ENCODE measurements around the gene B3GNT4. TPM values are rescaled to one million over a fixed set of nuclear protein-coding genes. Genes with fewer than 3 reads are reported as not detected.

The B3GNT4 gene
- total RNA-seq, 1 experiment from 2014 or later = 2.8 TPM

DNA sequence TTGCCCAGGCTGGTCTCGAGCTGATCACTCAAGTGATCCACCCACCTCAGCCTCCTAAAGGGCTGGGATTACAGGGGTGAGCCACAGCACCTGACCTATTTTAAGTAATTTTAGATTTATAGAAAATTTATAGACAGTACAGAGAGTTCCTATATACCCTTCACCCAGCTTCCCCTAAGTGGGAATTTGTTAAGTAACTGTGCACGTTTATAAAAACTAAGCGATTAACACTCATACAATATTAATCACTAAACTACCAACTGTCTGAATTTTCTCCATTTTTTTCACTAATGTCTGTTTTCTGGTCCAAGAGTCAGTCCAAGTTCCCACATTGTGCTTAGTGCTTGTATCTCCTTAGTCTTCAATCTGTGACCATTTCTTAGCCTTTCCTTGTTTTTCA is 35.0 kb upstream of the B3GNT4 start:
- CTCF ChIA-PET = no interaction called here

DNA sequence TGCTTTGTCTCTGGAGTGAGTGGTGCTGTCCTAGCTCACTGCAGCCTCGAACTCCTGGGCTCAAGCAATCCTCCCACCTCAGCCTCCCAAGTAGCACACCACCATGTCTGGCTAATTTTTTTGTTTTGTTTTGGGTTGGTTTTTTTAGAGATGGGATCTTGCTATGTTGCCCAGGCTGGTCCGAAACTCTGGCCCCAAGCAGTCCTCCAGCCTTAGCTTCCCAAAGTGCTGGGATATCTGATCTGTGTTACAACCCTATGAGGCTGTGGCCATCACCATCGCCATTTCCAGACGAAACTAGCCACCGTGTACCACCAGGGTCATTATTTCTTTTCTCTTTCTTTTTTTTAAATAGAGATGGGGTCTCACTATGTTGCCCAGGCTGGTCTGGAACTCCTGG is 32.1 kb upstream of the B3GNT4 start:
- no peak overlapping the region for H2AFZ ChIP-seq
- no peaks in the 10 kb centered on the region for H4K20me1 ChIP-seq (ENCODE audit: insufficient read depth)
- no peak for DNase-seq
- H3K36me3 ChIP-seq (ENCODE audit: low read depth) = no peaks in the 10 kb centered on the region
- H3F3A ChIP-seq (ENCODE audit: insufficient read depth, low read depth) = no peaks in the 10 kb centered on the region
- TF ChIP-seq CTCF (conservative IDR thresholded peaks at IDR 0.05) = no peak
- TF ChIP-seq EZH2 (IDR thresholded peaks at IDR 0.05; ENCODE audit: low read depth) = no peak
- intact Hi-C loops (cut with micrococcal nuclease; ENCODE audit: unreplicated experiment) = no loop called here
- no peak overlapping the region for H3K4me3 ChIP-seq
- H3K9me2 ChIP-seq (ENCODE audit: insufficient read depth) = no peaks in the 10 kb centered on the region
- no peaks in the 10 kb centered on the region; the same call in 1 of the 2 replicates for H3K27me3 ChIP-seq (ENCODE audit: insufficient read depth, low read depth)
- CTCF ChIA-PET = no interaction called here
- no peak overlapping the region for H3K27ac ChIP-seq
- H3K9me3 ChIP-seq (ENCODE audit: insufficient read depth, low read depth) = no peaks in the 10 kb centered on the region
- H3K4me1 ChIP-seq (replicated peaks; ENCODE audit: insufficient read depth) = no peaks in the 10 kb centered on the region
- BruUV-seq (replicated peaks) = no TSS peak
- H3K79me2 ChIP-seq (ENCODE audit: low read depth) = no peaks in the 10 kb centered on the region
- no peak overlapping the region for H3K4me2 ChIP-seq
- POLR2A ChIA-PET (ENCODE audit: unreplicated experiment) = no interaction called here

More for the DNA sequence above, 35.0 kb upstream of the B3GNT4 start:
- intact Hi-C loops (cut with micrococcal nuclease; ENCODE audit: unreplicated experiment) = no loop called here
- H3K4me3 ChIP-seq = no peak overlapping the region
- H2AFZ ChIP-seq = no peak overlapping the region
- no peaks in the 10 kb centered on the region for H4K20me1 ChIP-seq (ENCODE audit: insufficient read depth)
- H3F3A ChIP-seq (ENCODE audit: insufficient read depth, low read depth) = no peaks in the 10 kb centered on the region
- H3K9me2 ChIP-seq (ENCODE audit: insufficient read depth) = no peaks in the 10 kb centered on the region
- no TSS peak for BruUV-seq (replicated peaks)
- DNase-seq = no peak
- H3K9me3 ChIP-seq (ENCODE audit: insufficient read depth, low read depth) = no peaks in the 10 kb centered on the region
- H3K27me3 ChIP-seq (ENCODE audit: insufficient read depth, low read depth) = no peaks in the 10 kb centered on the region; the same call in 1 of the 2 replicates
- no peaks in the 10 kb centered on the region for H3K36me3 ChIP-seq (ENCODE audit: low read depth)
- TF ChIP-seq EZH2 (IDR thresholded peaks at IDR 0.05; ENCODE audit: low read depth) (no peak), CTCF (conservative IDR thresholded peaks at IDR 0.05) (no peak)
- H3K79me2 ChIP-seq (ENCODE audit: low read depth) = no peaks in the 10 kb centered on the region
- no peak overlapping the region for H3K4me2 ChIP-seq
- H3K27ac ChIP-seq = no peak overlapping the region
- POLR2A ChIA-PET (ENCODE audit: unreplicated experiment) = no interaction called here
- no peaks in the 10 kb centered on the region for H3K4me1 ChIP-seq (replicated peaks; ENCODE audit: insufficient read depth)

DNA sequence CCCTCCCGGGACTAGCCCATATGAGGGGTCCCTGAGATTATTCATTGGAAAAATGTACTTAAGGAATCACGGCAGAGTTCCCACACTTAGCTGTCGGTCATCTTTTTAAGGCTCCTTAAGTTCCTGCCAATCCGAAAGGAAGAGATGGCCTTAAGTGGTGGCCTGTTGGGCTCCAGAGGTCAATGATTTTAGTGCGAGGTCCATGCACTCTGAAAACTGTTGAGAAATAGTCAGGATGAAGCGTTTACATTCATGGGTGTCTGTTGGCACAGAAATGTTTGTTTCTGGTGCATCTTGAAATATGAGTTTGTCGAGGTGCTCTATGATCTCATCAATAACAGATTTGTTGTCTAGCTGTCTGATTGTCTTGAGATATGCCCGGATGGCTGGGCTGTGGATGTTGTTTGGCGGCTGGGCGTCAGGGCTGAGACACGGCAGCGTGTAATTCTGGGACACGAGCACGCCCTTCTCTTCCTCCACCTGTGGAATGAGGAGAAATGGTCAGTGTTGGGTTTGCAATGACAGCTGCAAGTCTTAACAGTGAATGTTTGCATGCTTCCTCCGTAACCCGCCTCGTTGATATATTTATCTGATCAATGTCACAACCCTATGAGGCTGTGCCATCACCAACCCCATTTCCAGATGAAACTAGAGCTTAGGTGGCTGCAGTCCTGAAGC is 31.1 kb upstream of the B3GNT4 start:
- POLR2A ChIA-PET (ENCODE audit: unreplicated experiment) = no interaction called here
- Histone ChIP-seq H3K9me3 (ENCODE audit: insufficient read depth, low read depth) (no peaks in the 10 kb centered on the region), H4K20me1 (ENCODE audit: insufficient read depth) (no peaks in the 10 kb centered on the region), H2AFZ (no peak overlapping the region), H3K27ac (no peak overlapping the region), H3K4me1 (replicated peaks; ENCODE audit: insufficient read depth) (no peaks in the 10 kb centered on the region), H3K27me3 (ENCODE audit: insufficient read depth, low read depth) (no peaks in the 10 kb centered on the region; the same call in 1 of the 2 replicates), H3K4me2 (no peak overlapping the region), H3K79me2 (ENCODE audit: low read depth) (no peaks in the 10 kb centered on the region), H3K4me3 (no peak overlapping the region), H3K36me3 (ENCODE audit: low read depth) (no peaks in the 10 kb centered on the region), H3K9me2 (ENCODE audit: insufficient read depth) (no peaks in the 10 kb centered on the region), H3F3A (ENCODE audit: insufficient read depth, low read depth) (no peaks in the 10 kb centered on the region)
- intact Hi-C loops (cut with micrococcal nuclease; ENCODE audit: unreplicated experiment) = no loop called here
- no peak for TF ChIP-seq EZH2 (IDR thresholded peaks at IDR 0.05; ENCODE audit: low read depth)
- TF ChIP-seq CTCF (conservative IDR thresholded peaks at IDR 0.05) = no peak
- no TSS peak for BruUV-seq (replicated peaks)
- CTCF ChIA-PET = no interaction called here
- DNase-seq = no peak
